ENCODE data around the gene ZG16B. TPM values are rescaled to one million over a fixed set of nuclear protein-coding genes. Genes with fewer than 3 reads are reported as not detected.

ZG16B gene
- total RNA-seq, 6 donors from 2014 or later = 0.69 to 2.0 (median 1.2) TPM; not detected in 3

GRCh38 chr16:2825049-2825742, 4.9 kb upstream of the ZG16B start:
- H3K4me3 ChIP-seq = no peak overlapping the region
- H3K27ac ChIP-seq = no peak overlapping the region
- DNase-seq (peak in 1 of 2 donors; percentile 83), ATAC-seq (ENCODE audit: low FRiP score in 2 of 2) (no peak)
- H3K9me3 ChIP-seq = no peaks in the 10 kb centered on the region
- H3K27me3 ChIP-seq = no peaks in the 10 kb centered on the region
- H3K36me3 ChIP-seq = no peaks in the 10 kb centered on the region
- 75 to 78% methylated on average over 18 to 26 of the region's 26 CpGs for WGBS, 2 donors
- H3K4me1 ChIP-seq = peaks cover 0 to 7% (median 3%) of the 10 kb centered on the region in 4 donors
- no peak for TF ChIP-seq POLR2AphosphoS5 (IDR thresholded peaks at IDR 0.05)
- TF ChIP-seq, protein P1, sequence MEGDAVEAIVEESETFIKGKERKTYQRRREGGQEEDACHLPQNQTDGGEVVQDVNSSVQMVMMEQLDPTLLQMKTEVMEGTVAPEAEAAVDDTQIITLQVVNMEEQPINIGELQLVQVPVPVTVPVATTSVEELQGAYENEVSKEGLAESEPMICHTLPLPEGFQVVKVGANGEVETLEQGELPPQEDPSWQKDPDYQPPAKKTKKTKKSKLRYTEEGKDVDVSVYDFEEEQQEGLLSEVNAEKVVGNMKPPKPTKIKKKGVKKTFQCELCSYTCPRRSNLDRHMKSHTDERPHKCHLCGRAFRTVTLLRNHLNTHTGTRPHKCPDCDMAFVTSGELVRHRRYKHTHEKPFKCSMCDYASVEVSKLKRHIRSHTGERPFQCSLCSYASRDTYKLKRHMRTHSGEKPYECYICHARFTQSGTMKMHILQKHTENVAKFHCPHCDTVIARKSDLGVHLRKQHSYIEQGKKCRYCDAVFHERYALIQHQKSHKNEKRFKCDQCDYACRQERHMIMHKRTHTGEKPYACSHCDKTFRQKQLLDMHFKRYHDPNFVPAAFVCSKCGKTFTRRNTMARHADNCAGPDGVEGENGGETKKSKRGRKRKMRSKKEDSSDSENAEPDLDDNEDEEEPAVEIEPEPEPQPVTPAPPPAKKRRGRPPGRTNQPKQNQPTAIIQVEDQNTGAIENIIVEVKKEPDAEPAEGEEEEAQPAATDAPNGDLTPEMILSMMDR (IDR thresholded peaks at IDR 0.05) = no peak
- TF ChIP-seq EP300 (IDR thresholded peaks at IDR 0.05) = no peak
- TF ChIP-seq POLR2A (IDR thresholded peaks at IDR 0.05) = no peak

- no peaks in the 10 kb centered on the region for H3K36me3 ChIP-seq
- no peaks in the 10 kb centered on the region for H3K9me3 ChIP-seq
- H3K4me3 ChIP-seq = no peak overlapping the region
- no peak for ATAC-seq (ENCODE audit: low FRiP score in 2 of 2)
- no peak overlapping the region for H3K27ac ChIP-seq
- no peaks in the 10 kb centered on the region for H3K27me3 ChIP-seq
- 76 to 83% methylated on average over 10 to 11 of the region's 11 CpGs for WGBS, 2 donors
- no peak for DNase-seq
- H3K4me1 ChIP-seq = peaks cover 0 to 12% (median 4%) of the 10 kb centered on the region in 4 donors
- TF ChIP-seq POLR2A (IDR thresholded peaks at IDR 0.05) (no peak), EP300 (IDR thresholded peaks at IDR 0.05) (no peak), POLR2AphosphoS5 (IDR thresholded peaks at IDR 0.05) (no peak)
- TF ChIP-seq, protein P1 (IDR thresholded peaks at IDR 0.05) = no peak
These were observed 4.2 kb upstream of the ZG16B start for GRCh38 chr16:2825906-2826305.

- DNase-seq = no peak
These were observed 3.3 kb upstream of the ZG16B start for GRCh38 chr16:2826591-2827373.

DNA sequence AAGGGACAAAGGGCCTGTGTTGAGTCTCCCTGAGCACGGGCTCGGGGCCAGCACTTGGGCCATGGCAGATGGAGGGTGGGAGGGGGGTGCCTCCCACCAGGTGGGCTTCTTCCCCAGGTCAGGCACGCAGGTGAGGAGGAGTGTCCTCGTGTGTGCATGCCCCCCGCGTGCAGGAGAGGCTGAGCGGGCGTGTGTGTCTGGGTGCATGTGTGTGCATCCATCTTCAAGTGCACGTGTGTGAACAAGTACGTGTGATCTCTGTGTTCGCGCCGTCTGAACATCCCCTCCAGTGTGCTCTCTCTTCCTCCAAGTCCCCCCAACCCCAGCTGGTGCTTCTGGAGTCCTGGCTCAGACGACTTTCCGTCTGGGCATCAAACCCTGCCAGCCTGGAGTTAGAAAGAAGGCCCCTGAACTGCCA, 2.7 kb upstream of the ZG16B start:
- Histone ChIP-seq H3K27me3 (no peaks in the 10 kb centered on the region), H3K36me3 (no peaks in the 10 kb centered on the region), H3K27ac (no peak overlapping the region), H3K4me3 (no peak overlapping the region), H3K9me3 (no peaks in the 10 kb centered on the region), H3K4me1 (peaks cover 0 to 12% (median 4%) of the 10 kb centered on the region in 4 donors)
- ATAC-seq (ENCODE audit: low FRiP score in 2 of 2) = no peak
- 80 to 88% methylated on average over 6 to 15 of the region's 15 CpGs for whole genome bisulfite sequencing, 2 donors
- DNase-seq = peak in 1 of 2 donors; percentile 44
- TF ChIP-seq, protein P1 (IDR thresholded peaks at IDR 0.05) = no peak

More at GRCh38 chr16:2826591-2827373, 3.3 kb upstream of the ZG16B start:
- Histone ChIP-seq H3K4me1 (peaks cover 0 to 12% (median 4%) of the 10 kb centered on the region in 4 donors), H3K27ac (no peak overlapping the region), H3K4me3 (no peak overlapping the region), H3K36me3 (no peaks in the 10 kb centered on the region), H3K27me3 (no peaks in the 10 kb centered on the region), H3K9me3 (no peaks in the 10 kb centered on the region)
- 74 to 75% methylated on average over 13 to 16 of the region's 19 CpGs for WGBS, 2 donors
- TF ChIP-seq, protein P1 (IDR thresholded peaks at IDR 0.05) = no peak
- TF ChIP-seq POLR2A (IDR thresholded peaks at IDR 0.05) = no peak
- TF ChIP-seq EP300 (IDR thresholded peaks at IDR 0.05) = no peak
- no peak for TF ChIP-seq POLR2AphosphoS5 (IDR thresholded peaks at IDR 0.05)
- ATAC-seq (ENCODE audit: low FRiP score in 2 of 2) = no peak

All from upper lobe of left lung (tissue), 6 donors.